Coronary artery (tissue), 2 donors: Measurements from ENCODE around the gene FOXQ1.

Experiments used
- DNase-seq: peaks from one replicate; pipeline ENCODE4 v3.0.0-alpha.2; 2017; ENCODE audit warnings: low spot score
- H3K27ac ChIP-seq, 2 donors: fragments of 200-600 bp; sonication (generic); one replicate each; pipeline ENCODE4 v1.5.1; 2016 to 2019
- H3K4me3 ChIP-seq: fragments of 200-600 bp; sonication (generic); 2 replicates; pipeline ENCODE4 v1.5.1; 2016; ENCODE audit warnings: mild to moderate bottlenecking, moderate library complexity
- TF ChIP-seq, protein P1 (sequence below): fragments of 200-600 bp; sonication (generic); IDR thresholded peaks from one replicate; pipeline ENCODE4 v1.5.1; 2019; ENCODE audit warnings: antibody characterized with exemption

The FOXQ1 gene

DNA sequence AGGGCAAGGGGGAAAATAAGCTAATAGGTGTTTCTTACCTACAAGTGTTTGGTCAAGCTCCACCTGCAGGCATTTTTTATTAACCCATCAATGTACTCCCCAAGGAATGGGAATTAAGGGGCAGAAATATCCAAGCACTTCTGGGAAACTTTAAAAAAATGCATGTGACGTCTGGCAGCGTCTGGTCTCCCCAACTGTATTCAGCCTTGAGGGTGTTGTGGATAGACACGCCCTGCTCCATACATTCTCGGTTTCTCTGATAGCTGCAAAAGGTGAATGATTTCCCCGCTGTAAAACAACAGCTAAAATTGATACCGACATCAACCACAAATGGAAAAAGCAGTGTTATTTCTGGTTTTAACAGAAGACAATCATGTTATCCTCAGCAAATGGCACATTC, 2.5 kb upstream of the FOXQ1 start:
- Histone ChIP-seq H3K27ac (no peak overlapping the region), H3K4me3 (no peak overlapping the region)
- TF ChIP-seq, protein P1, sequence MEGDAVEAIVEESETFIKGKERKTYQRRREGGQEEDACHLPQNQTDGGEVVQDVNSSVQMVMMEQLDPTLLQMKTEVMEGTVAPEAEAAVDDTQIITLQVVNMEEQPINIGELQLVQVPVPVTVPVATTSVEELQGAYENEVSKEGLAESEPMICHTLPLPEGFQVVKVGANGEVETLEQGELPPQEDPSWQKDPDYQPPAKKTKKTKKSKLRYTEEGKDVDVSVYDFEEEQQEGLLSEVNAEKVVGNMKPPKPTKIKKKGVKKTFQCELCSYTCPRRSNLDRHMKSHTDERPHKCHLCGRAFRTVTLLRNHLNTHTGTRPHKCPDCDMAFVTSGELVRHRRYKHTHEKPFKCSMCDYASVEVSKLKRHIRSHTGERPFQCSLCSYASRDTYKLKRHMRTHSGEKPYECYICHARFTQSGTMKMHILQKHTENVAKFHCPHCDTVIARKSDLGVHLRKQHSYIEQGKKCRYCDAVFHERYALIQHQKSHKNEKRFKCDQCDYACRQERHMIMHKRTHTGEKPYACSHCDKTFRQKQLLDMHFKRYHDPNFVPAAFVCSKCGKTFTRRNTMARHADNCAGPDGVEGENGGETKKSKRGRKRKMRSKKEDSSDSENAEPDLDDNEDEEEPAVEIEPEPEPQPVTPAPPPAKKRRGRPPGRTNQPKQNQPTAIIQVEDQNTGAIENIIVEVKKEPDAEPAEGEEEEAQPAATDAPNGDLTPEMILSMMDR: no peak
- no peak for DNase-seq

DNA sequence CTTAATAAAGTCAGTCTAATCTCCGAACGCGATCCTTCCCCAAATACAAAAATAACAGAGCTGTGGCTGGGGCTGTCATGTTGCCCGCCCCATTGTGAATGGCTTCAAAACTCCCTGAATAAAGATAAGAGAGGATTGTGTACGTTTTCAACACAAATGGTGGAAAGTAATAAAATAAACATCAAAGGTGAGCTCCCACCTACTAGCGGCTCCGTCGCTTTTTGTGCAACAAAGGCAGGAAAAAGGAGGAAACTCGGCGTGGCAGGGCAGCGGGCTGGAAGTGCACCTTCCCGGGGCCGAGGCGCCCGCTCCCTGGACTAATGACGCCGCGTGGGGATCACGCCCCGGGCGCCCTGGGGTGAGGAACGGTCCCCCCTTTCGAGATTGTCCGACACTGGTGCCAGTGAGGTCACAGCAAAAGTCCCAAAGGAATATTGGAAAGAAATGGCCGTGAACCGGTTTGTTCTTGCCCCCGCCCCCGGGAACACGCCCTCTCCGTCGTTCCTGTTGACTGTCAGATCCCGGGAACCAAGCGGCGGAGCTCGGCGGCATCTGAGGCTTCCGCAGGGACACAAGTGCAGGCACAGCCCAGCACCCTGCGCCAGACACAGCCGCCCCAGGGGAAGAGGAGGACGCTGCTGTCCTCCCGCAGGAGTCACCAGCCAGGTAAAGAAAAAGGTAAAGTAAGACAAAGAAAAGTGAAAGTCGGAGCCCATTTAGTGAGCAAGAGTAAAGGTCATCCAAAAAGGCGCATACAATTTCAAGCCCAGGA, 1.1 kb upstream of the FOXQ1 start:
- TF ChIP-seq, protein P1: no peak
- Histone ChIP-seq H3K4me3 (peak overlapping the region; percentile 69), H3K27ac (no peak overlapping the region)
- DNase-seq: no peak

DNA sequence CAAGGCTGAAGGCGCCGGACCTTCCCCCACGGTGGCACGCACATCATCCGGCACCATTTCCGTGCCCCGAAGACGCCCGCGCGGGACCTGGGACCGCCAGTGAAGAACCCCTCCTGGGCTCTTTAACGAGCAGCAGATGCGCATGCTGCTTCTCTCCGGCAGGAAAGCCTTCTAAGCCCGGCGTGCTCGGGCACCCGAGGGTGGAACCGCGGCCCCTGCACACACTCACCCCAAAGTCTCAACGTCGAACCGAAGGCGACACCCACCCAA, 240 bp downstream of the FOXQ1 start:
- DNase-seq: no peak

DNA sequence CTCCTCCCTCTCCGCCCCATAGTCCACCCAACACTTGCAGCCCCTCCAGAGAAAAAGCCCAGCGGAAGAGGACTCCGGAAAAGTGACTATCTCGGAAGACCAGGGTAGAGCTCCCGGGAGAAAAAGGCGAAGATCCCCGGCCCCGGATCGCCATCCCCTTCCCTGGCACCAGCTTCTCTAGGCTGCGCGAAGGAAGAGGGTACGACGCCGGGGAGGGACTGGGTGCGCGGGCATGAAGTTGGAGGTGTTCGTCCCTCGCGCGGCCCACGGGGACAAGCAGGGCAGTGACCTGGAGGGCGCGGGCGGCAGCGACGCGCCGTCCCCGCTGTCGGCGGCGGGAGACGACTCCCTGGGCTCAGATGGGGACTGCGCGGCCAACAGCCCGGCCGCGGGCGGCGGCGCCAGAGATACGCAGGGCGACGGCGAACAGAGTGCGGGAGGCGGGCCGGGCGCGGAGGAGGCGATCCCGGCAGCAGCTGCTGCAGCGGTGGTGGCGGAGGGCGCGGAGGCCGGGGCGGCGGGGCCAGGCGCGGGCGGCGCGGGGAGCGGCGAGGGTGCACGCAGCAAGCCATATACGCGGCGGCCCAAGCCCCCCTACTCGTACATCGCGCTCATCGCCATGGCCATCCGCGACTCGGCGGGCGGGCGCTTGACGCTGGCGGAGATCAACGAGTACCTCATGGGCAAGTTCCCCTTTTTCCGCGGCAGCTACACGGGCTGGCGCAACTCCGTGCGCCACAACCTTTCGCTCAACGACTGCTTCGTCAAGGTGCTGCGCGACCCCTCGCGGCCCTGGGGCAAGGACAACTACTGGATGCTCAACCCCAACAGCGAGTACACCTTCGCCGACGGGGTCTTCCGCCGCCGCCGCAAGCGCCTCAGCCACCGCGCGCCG, 822 bp downstream of the FOXQ1 start:
- H3K4me3 ChIP-seq: peak overlapping the region; percentile 69
- H3K27ac ChIP-seq: no peak overlapping the region
- no peak for DNase-seq
- TF ChIP-seq, protein P1: no peak

More for the DNA sequence above, 240 bp downstream of the FOXQ1 start:
- H3K4me3 ChIP-seq: peak overlapping the region; percentile 69
- TF ChIP-seq, protein P1: no peak
- H3K27ac ChIP-seq: no peak overlapping the region

DNA sequence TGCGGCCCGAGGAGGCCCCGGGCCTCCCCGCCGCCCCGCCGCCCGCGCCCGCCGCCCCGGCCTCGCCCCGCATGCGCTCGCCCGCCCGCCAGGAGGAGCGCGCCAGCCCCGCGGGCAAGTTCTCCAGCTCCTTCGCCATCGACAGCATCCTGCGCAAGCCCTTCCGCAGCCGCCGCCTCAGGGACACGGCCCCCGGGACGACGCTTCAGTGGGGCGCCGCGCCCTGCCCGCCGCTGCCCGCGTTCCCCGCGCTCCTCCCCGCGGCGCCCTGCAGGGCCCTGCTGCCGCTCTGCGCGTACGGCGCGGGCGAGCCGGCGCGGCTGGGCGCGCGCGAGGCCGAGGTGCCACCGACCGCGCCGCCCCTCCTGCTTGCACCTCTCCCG, 1.5 kb downstream of the FOXQ1 start:
- no peak for DNase-seq
- Histone ChIP-seq H3K4me3 (peak overlapping the region; percentile 69), H3K27ac (no peak overlapping the region)
- TF ChIP-seq, protein P1: no peak

DNA sequence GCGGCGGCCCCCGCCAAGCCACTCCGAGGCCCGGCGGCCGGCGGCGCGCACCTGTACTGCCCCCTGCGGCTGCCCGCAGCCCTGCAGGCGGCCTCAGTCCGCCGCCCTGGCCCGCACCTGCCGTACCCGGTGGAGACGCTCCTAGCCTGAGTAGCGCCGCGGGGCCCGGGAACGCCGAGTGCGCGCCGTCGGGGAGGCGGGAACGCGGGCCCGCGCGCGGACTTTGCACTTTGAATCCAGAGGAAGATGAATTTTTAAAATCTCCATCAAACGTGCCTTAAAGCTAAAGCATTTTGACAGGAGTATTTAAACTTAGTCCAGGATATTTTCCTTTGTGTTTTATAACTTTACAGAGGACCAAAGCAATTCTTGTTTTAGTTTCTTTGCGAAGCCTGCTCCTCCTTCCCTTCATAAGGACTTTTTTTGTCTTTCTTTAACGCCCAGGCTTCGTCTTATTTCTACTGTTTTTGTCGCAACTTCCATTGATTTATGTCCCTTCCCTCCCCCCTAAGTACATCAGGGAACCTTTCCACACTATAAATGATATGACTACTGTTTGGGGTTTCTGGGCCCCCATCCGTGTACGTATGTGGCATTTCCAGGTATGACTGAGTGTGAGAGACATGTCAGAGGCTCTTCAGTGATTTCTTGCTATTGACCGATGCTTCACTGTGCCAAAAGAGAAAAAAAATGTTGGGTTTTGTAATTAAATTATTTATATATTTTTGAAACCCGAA, 2.0 kb downstream of the FOXQ1 start:
- TF ChIP-seq, protein P1: no peak
- DNase-seq: no peak
- Histone ChIP-seq H3K4me3 (peak overlapping the region; percentile 69), H3K27ac (no peak overlapping the region)
